Heart left ventricle (tissue), 13 donors: Measurements from ENCODE around the gene PHIP.

Experiments used
- POLR2A ChIP-seq, 2 donors: fragments of 450-650 bp; IDR thresholded peaks; one replicate each; pipeline ENCODE4 v1.6.1; 2017; ENCODE audit warnings: antibody characterized with exemption in 2 of 2, mild to moderate bottlenecking in 2 of 2, moderate library complexity in 2 of 2
- TF ChIP-seq, protein P1 (sequence below), 12 donors: fragments of 200-600 bp; sonication (generic) in 4 of 12; IDR thresholded peaks; one replicate each; pipeline versions ENCODE4 v1.5.0 to v1.8.0; 2018 to 2022; ENCODE audit warnings: antibody characterized with exemption in 12 of 12, mild to moderate bottlenecking in 5 of 12
- donor health status: ischemic (EF 13 %, LVEDD 7.1; RV severe dilation, severe dysfunction).
- donor health status: DM: no; HTN: yes; CAD: no.
- donor health status: DM: no; HTN: no; CAD: no.
- donor health status: ischemic (EF 25% LVEDD 6.9; RV normal size, moderate dysfunction).
- donor health status: ischemic (EF 25% LVEDD 5.7; RV mildly dilated, moderate dysfunction).
- donor health status: ischemic (EF 35%, LVEDD 5.7; RV mildly dilated, moderate dysfunction).
- donor health status: nonischemic (EF 11% LVEDD 7.7; RV severe dilation, severe dysfunction).
- donor health status: DM: yes; HTN: yes; CAD: no.
- donor health status: PGD.
- donor health status: ischemic (EF 29% LVEDD 5.4; RV normal size, mild dysfunction).
- donor health status: nonischemic (EF 23%, LVEDD 6.1; RV moderate dilation, normal function).

- TF ChIP-seq, protein P1, sequence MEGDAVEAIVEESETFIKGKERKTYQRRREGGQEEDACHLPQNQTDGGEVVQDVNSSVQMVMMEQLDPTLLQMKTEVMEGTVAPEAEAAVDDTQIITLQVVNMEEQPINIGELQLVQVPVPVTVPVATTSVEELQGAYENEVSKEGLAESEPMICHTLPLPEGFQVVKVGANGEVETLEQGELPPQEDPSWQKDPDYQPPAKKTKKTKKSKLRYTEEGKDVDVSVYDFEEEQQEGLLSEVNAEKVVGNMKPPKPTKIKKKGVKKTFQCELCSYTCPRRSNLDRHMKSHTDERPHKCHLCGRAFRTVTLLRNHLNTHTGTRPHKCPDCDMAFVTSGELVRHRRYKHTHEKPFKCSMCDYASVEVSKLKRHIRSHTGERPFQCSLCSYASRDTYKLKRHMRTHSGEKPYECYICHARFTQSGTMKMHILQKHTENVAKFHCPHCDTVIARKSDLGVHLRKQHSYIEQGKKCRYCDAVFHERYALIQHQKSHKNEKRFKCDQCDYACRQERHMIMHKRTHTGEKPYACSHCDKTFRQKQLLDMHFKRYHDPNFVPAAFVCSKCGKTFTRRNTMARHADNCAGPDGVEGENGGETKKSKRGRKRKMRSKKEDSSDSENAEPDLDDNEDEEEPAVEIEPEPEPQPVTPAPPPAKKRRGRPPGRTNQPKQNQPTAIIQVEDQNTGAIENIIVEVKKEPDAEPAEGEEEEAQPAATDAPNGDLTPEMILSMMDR (IDR thresholded peaks at IDR 0.05) = no peak
- TF ChIP-seq POLR2A (IDR thresholded peaks at IDR 0.05) = no peak
Measured at GRCh38 chr6:78954740-78955139, 123.3 kb downstream of the PHIP start.
